ENCODE data around the gene ENTPD2. TPM values are rescaled to one million over a fixed set of nuclear protein-coding genes. Genes with fewer than 3 reads are reported as not detected.
A peak's percentile ranks its signal among the peaks of the same experiment; 100 is the strongest.

Gene ENTPD2
- total RNA-seq, 4 donors from 2014 or later, result 5.0 to 53.8 (median 28.9) TPM

DNA sequence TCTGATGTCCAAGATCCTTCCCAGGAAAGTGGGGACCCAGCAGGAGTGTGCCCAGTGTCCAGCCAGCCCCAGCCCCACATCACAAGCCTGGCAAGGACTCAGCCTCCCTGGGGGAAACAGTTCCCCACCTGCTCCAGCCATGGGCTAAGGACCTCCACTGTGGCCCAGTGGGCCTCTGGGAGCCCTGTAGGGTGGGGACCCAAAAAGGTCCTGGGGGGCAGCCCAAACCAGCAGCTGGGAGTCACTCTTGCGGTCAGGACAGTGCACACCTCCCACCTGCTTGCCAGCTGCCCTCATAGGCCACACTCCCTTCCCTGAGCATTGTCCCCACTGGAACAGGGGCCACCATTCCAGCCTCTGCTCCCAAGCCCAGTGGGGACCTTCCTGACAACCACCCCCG is 27.5 kb downstream of the ENTPD2 start:
- TF ChIP-seq, protein P1, sequence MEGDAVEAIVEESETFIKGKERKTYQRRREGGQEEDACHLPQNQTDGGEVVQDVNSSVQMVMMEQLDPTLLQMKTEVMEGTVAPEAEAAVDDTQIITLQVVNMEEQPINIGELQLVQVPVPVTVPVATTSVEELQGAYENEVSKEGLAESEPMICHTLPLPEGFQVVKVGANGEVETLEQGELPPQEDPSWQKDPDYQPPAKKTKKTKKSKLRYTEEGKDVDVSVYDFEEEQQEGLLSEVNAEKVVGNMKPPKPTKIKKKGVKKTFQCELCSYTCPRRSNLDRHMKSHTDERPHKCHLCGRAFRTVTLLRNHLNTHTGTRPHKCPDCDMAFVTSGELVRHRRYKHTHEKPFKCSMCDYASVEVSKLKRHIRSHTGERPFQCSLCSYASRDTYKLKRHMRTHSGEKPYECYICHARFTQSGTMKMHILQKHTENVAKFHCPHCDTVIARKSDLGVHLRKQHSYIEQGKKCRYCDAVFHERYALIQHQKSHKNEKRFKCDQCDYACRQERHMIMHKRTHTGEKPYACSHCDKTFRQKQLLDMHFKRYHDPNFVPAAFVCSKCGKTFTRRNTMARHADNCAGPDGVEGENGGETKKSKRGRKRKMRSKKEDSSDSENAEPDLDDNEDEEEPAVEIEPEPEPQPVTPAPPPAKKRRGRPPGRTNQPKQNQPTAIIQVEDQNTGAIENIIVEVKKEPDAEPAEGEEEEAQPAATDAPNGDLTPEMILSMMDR (IDR thresholded peaks at IDR 0.05), result no peak
- TF ChIP-seq POLR2A (IDR thresholded peaks at IDR 0.05), result no peak
- Histone ChIP-seq H3K9me3 (no peaks in the 10 kb centered on the region), H3K27me3 (no peaks in the 10 kb centered on the region), H3K27ac (no peak overlapping the region), H3K36me3 (no peaks in the 10 kb centered on the region), H3K4me1 (peaks cover 16 to 78% (median 37%) of the 10 kb centered on the region in 4 donors), H3K4me3 (no peak overlapping the region)
- DNase-seq, result no peak

DNA sequence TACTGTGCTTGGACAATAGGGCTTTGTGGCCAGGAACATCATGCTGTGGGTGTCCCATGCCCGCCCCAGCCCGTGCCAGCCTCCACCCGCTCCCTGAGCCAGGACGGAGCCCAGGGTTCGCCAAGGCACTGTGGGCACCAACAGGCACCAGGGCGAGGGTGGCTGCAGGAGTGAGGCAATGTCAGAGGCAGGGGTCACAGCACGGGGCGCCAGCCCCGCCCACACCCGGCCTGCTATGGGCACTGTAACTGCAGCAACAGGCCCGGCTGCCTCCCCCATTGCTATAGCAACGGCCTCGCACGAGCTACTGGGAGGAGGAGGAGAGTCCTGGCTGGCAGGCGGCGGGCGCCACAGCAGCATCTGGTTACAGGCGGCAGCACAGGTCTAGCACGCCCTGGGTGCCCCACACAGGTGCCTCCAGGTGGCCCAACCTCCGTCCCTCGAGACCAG is 28.3 kb downstream of the ENTPD2 start:
- no peak overlapping the region for H3K27ac ChIP-seq
- H3K4me3 ChIP-seq, result no peak overlapping the region

DNA sequence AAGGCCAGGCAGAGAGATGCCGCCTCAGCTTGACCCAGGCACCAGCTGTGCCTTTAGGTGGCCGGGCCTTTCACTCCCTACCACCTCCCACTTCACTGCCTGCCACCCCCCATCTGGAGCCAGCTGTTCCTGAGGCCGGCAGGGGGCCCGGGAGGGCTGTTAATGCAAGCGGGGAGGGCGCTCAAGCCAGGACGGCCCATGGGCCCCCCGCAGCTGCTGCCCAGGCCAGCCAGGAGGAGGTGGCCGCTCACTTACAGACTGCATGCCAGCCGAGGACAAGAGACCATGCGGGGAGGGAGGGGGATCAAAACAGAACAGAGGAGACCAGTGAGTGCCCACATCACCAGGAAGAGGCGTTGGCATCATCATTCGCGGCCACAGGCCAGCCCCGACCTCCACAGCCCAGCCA is 30.3 kb downstream of the ENTPD2 start:
- no peak for DNase-seq
- Histone ChIP-seq H3K4me3 (no peak overlapping the region), H3K27me3 (no peaks in the 10 kb centered on the region), H3K27ac (no peak overlapping the region), H3K9me3 (no peaks in the 10 kb centered on the region), H3K4me1 (peaks cover 7 to 52% (median 10%) of the 10 kb centered on the region in 4 donors), H3K36me3 (no peaks in the 10 kb centered on the region)
- TF ChIP-seq, protein P1 (IDR thresholded peaks at IDR 0.05), result no peak
- TF ChIP-seq POLR2A (IDR thresholded peaks at IDR 0.05), result no peak

More for the DNA sequence above, 28.3 kb downstream of the ENTPD2 start:
- no peaks in the 10 kb centered on the region for H3K9me3 ChIP-seq
- H3K4me1 ChIP-seq, result peaks cover 11 to 72% (median 29%) of the 10 kb centered on the region in 4 donors
- peak; percentile 51 to 76 (median 66) for DNase-seq
- no peaks in the 10 kb centered on the region for H3K36me3 ChIP-seq
- H3K27me3 ChIP-seq, result no peaks in the 10 kb centered on the region
- no peak for TF ChIP-seq POLR2A (IDR thresholded peaks at IDR 0.05)
- TF ChIP-seq, protein P1 (IDR thresholded peaks at IDR 0.05), result peak in 1 of 6 experiments; percentile 16

DNA sequence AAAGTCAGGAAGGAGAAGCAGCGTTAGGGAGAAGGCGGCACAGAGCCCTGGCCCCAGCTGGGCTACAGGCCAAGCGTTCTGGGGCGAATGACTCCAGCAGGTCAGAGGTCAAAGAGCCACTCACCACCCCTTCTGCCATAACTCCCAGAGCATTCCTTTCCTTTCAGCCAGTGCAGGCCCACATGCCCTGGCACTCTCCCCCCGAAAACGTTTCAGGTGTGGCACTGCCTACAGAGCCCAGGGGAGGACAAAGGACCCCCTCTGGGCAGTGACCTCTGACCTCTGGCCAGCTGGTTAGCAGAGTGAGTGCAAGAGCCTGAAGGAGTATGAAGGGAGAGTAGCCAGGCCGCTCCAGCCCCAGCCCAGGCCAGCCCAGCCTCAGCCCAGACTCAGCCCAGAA is 30.7 kb downstream of the ENTPD2 start:
- TF ChIP-seq, protein P1 (IDR thresholded peaks at IDR 0.05), result no peak
- no peak for TF ChIP-seq POLR2A (IDR thresholded peaks at IDR 0.05)
- peaks cover 0 to 1% (median 0%) of the 10 kb centered on the region in 3 donors for H3K36me3 ChIP-seq
- no peaks in the 10 kb centered on the region for H3K9me3 ChIP-seq
- H3K27ac ChIP-seq, result peak overlapping the region in 1 of 4 donors; percentile 91
- H3K4me1 ChIP-seq, result peaks cover 6 to 49% (median 8%) of the 10 kb centered on the region in 4 donors
- no peaks in the 10 kb centered on the region for H3K27me3 ChIP-seq
- H3K4me3 ChIP-seq, result no peak overlapping the region
- no peak for DNase-seq

DNA sequence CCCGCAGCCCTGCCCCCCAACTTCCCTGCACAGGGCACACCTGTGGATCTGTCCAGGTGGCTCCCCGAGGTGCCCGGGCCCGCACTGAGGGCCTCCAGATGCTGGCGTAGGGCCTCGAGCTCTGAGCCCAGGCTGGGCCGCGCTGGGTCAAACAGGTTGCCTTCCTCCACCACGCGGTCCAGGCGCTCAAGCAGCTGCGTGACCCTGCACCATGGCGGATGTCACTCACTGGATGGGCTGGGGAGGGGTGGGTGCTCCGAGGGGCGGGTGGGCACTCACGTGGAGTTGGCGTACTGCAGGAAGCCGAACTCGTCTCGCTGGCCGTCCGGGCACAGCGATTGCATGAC is 31.2 kb downstream of the ENTPD2 start:
- Histone ChIP-seq H3K27ac (peak overlapping the region in 3 of 4 donors; percentile 63 to 91 (median 86)), H3K27me3 (no peaks in the 10 kb centered on the region), H3K9me3 (no peaks in the 10 kb centered on the region), H3K36me3 (peaks cover 0 to 6% (median 0%) of the 10 kb centered on the region in 3 donors), H3K4me1 (peaks cover 6 to 49% (median 8%) of the 10 kb centered on the region in 4 donors), H3K4me3 (no peak overlapping the region)
- TF ChIP-seq, protein P1 (IDR thresholded peaks at IDR 0.05), result no peak
- no peak for TF ChIP-seq POLR2A (IDR thresholded peaks at IDR 0.05)
- DNase-seq, result no peak
